HG03095 (cell line): ENCODE measurements around the gene SLC4A2.
"Not testable (repeated sequence)": the region's sequence is repeated elsewhere in the genome, so short reads cannot be mapped to it uniquely, and the experiment has no call there.

ENCODE experiments used
- ATAC-seq: cut with Tn5 transposase; IDR thresholded peaks from one replicate; pipeline ENCODE4 v1.9.1; 2021; ENCODE audit warnings: moderate library complexity; ENCODE audit not compliant: unreplicated experiment

SLC4A2 gene, protein sequence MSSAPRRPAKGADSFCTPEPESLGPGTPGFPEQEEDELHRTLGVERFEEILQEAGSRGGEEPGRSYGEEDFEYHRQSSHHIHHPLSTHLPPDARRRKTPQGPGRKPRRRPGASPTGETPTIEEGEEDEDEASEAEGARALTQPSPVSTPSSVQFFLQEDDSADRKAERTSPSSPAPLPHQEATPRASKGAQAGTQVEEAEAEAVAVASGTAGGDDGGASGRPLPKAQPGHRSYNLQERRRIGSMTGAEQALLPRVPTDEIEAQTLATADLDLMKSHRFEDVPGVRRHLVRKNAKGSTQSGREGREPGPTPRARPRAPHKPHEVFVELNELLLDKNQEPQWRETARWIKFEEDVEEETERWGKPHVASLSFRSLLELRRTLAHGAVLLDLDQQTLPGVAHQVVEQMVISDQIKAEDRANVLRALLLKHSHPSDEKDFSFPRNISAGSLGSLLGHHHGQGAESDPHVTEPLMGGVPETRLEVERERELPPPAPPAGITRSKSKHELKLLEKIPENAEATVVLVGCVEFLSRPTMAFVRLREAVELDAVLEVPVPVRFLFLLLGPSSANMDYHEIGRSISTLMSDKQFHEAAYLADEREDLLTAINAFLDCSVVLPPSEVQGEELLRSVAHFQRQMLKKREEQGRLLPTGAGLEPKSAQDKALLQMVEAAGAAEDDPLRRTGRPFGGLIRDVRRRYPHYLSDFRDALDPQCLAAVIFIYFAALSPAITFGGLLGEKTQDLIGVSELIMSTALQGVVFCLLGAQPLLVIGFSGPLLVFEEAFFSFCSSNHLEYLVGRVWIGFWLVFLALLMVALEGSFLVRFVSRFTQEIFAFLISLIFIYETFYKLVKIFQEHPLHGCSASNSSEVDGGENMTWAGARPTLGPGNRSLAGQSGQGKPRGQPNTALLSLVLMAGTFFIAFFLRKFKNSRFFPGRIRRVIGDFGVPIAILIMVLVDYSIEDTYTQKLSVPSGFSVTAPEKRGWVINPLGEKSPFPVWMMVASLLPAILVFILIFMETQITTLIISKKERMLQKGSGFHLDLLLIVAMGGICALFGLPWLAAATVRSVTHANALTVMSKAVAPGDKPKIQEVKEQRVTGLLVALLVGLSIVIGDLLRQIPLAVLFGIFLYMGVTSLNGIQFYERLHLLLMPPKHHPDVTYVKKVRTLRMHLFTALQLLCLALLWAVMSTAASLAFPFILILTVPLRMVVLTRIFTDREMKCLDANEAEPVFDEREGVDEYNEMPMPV

DNA sequence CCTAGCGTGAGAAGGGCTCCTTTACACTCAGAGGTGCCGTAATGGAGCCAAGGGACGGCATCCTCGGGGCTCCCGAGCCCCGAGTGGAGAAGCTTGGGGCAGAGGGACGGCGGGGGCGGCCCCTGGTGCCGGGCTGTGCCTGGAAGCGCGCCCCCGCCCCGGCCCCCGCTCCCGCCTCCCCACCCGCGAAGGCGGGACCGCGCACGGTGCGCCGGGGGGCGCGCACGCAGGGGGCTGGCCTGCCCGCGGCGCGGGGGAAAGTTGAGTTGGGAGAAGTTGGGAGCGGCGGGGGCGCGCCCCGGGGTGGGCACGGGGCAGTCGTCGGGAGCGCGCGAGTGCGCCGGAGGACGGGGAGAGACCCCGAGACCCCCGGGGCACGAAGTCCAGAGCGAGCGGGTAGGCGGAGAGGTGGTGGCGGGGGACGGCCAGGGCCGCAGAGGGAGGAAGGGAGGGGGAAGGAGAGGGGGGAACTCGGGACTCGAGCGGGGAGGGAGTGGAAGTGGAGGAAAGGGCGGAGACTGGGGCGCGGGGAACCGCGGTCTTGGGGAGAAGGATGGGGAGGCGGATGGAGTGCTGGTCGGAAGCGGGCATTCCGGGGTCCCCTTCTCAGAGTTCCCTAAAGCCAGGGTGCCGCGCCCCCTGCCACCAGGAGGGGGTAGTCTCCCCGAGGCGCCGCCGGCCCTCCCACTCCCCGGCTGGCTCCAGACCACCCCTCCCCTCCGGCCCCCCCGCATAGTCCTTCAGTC lies at the start of gene SLC4A2:
TSS of gene SLC4A2 (plus strand) at position 223 of the 746 bp plus-strand sequence. CDS start 2,399 bp downstream, outside the sequence.
- ATAC-seq: peak; percentile 26

DNA sequence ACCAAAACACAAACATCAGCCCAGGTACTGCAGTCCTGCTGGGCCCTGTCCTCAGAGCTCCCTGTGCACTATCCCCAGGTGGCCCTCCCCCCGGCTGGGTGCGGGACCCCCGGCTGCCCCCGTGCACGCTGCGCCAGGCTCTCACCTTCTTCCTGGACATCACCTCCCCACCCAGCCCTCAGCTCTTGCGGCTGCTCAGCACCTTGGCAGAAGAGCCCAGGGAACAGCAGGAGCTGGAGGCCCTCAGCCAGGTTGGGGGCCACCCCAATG lies 49.4 kb upstream of the SLC4A2 start:
- no peak for ATAC-seq

DNA sequence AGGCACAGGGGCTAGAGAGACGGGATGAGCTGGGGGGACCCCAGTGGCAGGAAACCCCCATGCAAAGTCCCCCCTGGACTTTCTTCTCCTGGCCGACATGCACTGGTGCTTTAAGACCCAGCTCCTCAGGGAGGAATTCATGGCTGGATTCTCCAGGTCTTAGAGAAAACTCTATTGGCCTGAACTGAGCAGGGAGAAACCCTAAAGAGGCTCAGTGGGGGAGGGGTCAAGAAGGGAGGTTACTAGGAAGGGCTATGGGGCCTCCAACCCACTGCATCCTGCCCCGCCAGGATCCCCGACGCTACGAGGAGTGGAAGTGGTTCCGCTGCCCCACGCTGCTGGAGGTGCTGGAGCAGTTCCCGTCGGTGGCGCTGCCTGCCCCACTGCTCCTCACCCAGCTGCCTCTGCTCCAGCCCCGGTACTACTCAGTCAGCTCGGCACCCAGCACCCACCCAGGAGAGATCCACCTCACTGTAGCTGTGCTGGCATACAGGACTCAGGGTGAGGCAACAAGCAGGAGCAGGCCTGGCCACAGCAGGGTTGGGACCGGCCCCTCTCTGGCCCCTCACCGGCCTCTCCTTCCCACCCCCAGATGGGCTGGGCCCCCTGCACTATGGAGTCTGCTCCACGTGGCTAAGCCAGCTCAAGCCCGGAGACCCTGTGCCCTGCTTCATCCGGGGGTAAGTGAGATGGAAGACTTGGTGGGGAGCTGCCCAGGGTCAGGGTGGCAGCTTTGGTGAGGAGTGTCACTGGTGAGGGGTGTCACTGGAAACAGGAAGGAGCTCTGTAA lies 48.9 kb upstream of the SLC4A2 start:
- ATAC-seq: no peak

DNA sequence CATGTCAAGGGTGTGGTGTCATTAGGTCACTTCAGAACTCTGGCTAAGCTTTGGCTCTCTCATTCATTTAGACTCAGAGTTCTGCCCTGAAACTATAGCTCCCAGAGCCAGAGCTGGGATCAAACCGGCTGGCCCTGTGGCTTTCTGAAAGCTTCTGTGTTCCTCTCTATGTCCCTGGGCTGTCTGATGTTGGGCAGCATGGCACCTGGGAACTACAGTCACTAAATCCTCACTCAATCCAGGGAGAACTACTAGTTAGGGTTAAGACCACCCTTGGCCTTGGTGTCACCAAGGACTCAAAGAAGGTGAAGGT lies 48.3 kb upstream of the SLC4A2 start:
- ATAC-seq: no peak

DNA sequence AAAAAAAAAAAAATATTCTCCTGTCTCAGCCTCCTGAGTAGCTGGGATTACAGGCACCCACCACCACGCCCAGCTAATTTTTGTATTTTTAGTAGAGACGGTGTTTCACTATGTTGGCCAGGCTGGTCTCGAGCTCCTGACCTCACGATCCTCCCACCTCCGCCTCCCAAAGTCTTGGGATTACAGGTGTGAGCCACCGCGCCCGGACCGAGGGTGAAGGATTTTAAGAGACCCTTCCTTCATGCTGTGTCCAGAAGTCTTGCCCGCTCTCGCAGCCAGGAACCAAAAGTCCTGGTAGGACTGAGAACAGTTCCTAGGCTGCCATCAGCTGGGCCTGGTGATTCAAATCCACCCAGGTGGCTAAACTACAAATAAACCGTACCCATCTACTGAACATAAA lies 47.8 kb upstream of the SLC4A2 start:
- ATAC-seq: not testable (repeated sequence)

DNA sequence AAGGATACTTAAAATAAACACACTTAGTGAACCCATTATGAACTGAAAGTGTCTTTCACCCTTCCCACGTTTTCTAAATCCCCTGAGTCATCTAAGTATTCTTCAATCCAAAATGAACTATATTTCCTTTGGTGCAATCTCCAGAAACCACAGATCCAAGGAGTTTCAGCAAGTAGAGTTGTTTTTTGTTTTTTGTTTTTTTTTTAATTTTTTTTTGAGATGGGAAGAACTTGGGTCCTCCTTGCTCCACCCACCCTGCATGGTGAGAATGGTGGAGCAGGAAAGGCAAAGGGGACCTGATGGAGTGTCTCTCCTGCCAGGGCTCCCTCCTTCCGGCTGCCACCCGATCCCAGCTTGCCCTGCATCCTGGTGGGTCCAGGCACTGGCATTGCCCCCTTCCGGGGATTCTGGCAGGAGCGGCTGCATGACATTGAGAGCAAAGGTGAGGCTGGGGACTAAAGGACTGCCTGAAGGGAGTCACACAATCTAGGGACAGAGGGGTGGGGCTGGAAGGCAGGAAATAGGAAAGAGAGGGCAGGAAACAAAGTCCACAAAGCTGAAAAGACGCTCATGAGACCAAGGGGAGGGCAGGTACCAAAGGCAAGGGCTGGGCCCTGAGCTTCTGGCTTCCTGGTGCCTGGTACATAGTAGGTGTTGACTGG lies 47.2 kb upstream of the SLC4A2 start:
- no peak for ATAC-seq

DNA sequence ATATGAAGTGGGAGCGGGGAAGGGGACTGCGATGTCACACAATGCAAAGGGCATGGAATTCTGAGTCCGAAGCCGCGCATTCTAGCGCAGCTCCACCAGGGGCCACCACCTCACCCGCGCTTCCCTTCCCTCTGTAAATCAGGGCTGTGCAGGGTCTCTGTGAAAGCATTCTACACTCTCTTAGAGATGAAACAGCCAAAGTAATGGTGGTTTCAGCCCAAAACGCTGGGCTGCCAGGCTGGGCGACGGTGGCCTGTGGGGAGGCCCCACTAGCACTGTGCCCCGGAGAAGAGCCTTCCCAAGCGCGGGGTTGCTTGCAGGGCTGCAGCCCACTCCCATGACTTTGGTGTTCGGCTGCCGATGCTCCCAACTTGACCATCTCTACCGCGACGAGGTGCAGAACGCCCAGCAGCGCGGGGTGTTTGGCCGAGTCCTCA lies 46.5 kb upstream of the SLC4A2 start:
- ATAC-seq: no peak

DNA sequence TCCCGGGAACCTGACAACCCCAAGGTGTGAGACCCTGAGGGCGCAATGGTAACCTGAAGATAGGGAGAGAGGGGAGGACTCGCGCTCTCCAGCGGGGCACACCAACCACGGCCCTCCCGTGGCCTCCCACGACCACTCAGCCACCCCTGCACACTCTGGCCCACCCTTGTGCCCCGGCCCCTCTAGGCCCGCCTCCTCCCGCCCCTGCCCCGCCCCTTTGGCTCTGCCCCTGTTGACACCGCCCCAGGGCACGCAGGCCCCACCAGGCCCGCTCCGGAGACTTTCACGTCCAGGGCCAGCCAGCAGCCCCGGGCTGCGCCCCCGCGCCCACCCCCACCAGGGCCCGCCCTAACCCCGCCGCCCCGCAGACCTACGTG lies 46.0 kb upstream of the SLC4A2 start:
- no peak for ATAC-seq

DNA sequence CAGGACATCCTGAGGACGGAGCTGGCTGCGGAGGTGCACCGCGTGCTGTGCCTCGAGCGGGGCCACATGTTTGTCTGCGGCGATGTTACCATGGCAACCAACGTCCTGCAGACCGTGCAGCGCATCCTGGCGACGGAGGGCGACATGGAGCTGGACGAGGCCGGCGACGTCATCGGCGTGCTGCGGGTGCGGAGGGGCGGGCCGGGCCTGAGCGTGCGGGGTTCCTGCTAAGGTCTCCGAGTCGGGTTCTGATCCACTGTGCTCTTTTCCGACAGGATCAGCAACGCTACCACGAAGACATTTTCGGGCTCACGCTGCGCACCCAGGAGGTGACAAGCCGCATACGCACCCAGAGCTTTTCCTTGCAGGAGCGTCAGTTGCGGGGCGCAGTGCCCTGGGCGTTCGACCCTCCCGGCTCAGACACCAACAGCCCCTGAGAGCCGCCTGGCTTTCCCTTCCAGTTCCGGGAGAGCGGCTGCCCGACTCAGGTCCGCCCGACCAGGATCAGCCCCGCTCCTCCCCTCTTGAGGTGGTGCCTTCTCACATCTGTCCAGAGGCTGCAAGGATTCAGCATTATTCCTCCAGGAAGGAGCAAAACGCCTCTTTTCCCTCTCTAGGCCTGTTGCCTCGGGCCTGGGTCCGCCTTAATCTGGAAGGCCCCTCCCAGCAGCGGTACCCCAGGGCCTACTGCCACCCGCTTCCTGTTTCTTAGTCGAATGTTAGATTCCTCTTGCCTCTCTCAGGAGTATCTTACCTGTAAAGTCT lies 45.5 kb upstream of the SLC4A2 start:
- no peak for ATAC-seq

DNA sequence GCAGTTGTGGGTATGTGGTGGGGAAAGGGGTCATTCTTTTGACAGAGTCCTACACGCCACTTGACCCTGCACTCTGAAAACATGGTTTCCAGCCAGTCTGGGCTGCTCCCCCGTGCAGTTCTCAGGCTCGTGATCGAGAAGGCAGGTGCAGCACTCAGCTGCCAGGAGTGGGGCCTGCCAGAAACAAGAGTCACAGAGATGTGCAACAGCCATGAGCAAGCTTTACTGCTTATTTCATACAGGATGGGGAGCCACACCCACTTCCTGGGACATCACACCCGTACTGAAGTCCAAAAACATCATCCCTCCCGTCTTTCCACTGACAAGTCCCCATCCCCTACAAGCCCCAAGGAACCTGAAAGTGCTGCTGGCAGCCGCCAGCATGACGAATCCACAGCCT lies 44.4 kb upstream of the SLC4A2 start:
- ATAC-seq: no peak

DNA sequence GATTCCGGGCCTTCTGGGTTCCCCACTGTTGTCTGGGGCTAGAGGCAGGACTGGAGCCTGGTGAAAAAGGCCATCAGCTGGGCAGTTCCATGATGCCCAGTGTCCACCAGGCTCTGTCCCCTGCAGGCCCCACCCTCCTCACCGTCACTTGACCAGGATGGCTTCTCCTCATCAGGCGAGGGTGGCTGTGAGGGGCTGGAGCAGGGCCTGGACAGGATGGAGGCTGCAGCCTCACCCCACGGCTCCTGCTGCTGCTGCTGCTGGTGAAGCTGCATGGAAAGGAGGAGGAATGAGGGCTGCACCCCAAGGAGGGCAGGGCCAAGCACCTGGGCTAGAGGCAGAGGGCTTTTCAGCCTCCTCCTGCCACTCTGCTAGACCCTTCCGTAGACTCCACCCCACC lies 43.4 kb upstream of the SLC4A2 start:
- ATAC-seq: no peak

DNA sequence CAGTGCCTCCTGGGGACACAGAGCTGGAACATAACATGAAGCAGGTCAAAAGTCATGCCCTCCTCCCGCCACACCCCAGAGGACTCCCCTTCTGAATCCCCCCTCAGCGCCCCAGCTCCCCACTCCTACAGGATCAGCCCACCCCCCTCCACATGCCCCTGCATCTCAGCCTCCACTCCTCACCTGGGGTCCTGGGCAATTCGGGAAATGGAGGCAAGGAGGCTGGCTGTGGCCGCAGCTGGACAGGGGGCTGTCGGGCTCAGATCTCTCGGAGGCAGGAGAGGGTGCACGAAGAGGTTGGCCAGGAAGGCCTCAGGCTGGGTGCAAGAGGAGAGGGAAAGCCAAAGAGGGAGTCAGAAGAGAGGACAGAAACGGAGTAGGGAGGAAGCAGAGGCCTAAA lies 42.9 kb upstream of the SLC4A2 start:
- ATAC-seq: no peak

DNA sequence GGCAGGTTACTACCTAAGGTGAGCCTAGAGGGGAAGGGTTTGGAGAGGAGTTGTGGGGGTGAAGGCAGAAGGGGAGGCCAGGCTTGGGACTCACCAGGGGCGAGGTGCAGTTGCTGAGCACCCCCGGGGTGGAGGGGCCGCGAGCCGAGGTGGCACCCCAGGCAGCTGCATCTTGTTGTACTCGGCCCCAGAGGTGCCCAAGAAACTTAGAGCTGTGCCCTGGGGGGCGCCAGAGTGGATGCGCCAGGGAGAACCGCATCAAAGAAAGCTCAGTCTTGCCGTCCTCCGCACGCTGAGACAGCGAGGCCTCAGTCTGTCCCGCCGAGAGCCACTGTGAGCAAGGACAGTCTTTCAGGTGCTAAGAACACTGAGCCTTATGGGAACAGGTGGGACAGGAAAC lies 42.4 kb upstream of the SLC4A2 start:
- ATAC-seq: no peak

DNA sequence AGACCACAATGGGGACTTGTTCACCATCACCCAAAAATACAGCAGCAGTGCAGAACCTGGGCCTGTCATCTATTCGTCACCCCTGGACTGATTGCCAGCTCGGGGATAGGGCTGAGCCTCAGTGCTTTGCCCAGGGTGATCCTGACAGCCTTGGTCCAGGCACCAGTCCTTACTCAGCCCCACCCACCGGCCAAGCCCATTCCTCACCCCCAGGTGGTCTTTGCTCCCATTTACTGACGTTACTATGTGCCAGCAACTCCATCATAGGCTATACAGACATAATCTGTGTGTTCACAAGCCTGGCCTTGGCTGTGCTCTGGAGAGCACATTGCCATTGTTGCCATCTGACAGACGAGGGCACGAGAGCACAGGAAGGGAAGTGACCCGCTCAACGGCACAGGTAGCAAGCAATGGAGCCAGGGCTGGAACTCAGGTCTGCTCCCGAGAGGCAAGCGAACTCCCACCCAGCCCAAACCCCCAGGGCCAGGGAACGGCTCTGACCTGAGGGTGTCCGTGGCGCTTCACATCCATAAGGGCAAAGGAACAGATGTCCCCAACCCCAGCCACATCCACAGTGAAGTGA lies 41.9 kb upstream of the SLC4A2 start:
- ATAC-seq: no peak

DNA sequence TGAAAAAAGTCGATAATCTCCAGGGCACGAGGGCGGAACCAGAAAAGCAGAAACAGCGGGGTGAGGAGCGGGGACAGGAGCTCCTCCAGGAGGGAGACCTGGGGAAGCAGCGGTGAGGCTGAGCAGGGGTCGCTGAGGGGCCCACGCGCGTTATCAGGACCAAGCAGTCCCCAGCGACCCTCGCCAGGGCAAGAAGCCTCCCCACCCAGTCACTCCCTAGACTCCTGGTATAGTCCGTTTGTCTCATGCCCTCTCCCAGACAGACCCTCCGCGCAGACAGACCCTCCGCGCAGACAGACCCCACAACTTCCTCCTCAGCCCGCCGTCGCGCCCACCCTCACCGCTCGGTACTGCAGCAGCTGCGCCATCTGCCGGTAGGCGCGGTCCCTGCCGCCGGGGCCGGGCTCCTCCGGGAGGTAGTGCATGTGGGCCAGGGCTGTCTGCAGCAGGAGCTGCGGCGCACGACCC lies 41.4 kb upstream of the SLC4A2 start:
- ATAC-seq: peak; percentile 60

DNA sequence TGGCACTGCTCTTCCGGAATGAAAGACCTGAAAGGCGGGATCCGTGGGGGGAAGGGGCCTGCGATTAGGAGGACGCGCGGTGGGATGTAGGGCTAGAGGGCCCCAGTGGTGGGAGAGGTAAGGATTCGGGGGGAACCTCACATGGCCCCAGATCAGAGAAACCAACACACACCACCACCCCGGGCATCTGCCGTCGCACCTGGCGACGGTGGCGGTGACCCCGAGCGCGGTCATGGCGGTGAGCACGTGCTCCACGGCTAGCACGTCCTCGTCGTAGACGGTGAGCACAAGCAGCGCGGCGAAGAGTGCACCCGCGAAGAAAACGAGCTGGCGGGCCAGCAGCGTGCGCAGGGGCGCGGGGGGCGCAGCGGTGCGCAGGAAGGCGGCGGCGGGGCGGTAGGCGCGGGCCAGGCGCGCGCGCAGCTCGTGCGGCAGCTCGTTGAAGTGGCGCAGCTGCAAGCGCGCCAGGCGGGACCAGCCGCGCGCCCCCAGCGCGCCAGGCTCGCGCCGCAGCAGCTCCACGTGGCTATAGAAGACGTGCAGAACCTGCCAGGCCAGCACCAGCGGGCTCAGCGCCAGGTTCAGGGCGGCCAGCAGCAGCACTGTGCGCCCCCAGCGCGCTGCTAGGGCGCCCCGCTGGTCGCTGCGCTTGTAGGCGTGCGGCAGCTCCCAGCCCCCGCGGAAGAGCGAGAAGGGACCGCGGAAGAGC lies 40.8 kb upstream of the SLC4A2 start:
- ATAC-seq: no peak

DNA sequence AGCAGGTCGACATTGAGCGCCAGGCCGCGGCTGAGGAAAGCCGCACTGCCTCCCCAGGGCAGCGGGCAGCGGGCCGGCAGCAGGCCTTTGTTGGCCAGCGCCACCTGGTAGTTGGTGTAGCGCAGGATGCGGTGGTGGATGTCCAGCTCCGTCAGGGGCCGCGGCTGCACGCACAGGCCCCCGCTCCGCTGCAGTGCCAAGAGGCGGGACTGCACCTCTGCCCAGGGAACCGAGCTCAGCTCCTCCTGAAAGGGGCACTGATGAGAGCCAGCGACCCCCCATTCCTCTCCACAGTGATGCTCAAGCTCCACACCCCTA lies 40.3 kb upstream of the SLC4A2 start:
- ATAC-seq: no peak

DNA sequence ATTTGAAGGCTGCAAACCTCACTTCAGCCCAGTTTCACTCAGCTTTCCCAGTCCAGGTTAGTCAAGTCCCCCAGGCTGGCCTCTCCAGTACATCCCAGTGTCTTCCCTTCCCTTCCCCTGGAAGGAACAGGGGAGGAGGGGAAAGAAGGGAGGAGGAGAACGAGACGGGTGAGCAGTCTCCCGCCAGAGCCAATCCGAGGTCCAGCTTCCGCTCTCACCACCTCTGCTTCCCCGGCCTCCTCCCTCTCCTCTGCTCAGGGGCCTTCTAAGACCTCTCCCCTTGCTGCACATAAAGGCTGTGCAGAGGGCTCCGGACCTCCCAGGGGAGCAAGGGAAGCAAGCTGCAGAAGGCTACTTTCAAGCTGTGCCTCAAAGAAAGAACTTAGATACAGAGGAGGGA lies 39.2 kb upstream of the SLC4A2 start:
- ATAC-seq: no peak
